Measurements from ENCODE around the gene AK1. TPM values are rescaled to one million over a fixed set of nuclear protein-coding genes. Genes with fewer than 3 reads are reported as not detected.

AK1 gene
- total and polyA plus RNA-seq, 2 donors (not counting 3 experiments of a cell fraction or from before 2014, with no cell fraction given) = 115 to 148 TPM

DNA sequence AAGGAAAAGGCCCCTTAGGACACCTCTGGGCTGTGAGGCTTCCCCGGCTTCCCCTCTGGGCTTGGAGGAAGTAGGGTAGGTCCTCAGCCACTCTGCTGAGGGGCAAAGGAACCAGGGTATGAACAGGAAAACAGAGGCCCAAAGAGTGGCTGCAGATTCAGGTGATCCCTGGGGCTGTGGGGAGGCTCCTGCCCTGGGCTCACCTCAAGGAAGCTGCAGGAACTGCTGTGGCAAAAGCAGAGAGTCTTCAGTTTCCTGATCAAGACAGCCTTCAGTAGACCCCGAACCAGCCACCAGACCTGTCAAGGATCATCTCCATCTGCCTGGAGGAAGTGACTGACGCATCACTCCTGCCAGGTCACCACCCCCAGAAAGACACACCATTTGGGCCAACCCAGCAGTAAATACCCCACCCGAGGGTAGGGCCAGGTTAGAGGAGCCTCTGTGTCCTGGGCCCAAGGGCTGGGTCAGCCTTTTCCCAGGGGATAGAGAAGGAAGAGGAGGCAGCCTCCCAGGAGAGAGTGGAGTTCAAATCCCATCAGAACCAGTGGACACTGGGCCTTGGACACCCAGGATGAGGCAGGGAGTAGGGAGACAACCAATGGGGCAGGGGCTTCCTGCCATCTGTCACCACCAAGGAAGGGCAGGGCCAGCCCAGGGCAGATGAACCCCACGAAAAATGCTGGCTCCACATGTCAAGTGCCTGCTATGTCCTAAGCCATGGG lies 27.7 kb upstream of the AK1 start:
- H3K9ac ChIP-seq (replicated peaks; ENCODE audit: extremely low read depth, insufficient read depth, low read length) = no peak overlapping the region
- H3K27me3 ChIP-seq (ENCODE audit: control insufficient read depth in 2 of 2, insufficient read depth in 2 of 2, low read length in 2 of 2) = no peaks in the 10 kb centered on the region
- intact Hi-C loops (cut with micrococcal nuclease) (no loop called here), dilution Hi-C loops (cut with MboI; ENCODE audit: extremely low pct_ligation_motif_present, low sequenced_read_pairs) (no loop called here)
- peaks cover 41% of the 10 kb centered on the region for H3K4me1 ChIP-seq (ENCODE audit: control insufficient read depth, extremely low read depth, insufficient read depth, low read length)
- DNase-seq (ENCODE audit: low read depth, low spot score) (no peak), FAIRE-seq (no peak)
- H3K79me2 ChIP-seq (ENCODE audit: control insufficient read depth, insufficient read depth, low read length) = no peaks in the 10 kb centered on the region
- TF ChIP-seq, protein P1, sequence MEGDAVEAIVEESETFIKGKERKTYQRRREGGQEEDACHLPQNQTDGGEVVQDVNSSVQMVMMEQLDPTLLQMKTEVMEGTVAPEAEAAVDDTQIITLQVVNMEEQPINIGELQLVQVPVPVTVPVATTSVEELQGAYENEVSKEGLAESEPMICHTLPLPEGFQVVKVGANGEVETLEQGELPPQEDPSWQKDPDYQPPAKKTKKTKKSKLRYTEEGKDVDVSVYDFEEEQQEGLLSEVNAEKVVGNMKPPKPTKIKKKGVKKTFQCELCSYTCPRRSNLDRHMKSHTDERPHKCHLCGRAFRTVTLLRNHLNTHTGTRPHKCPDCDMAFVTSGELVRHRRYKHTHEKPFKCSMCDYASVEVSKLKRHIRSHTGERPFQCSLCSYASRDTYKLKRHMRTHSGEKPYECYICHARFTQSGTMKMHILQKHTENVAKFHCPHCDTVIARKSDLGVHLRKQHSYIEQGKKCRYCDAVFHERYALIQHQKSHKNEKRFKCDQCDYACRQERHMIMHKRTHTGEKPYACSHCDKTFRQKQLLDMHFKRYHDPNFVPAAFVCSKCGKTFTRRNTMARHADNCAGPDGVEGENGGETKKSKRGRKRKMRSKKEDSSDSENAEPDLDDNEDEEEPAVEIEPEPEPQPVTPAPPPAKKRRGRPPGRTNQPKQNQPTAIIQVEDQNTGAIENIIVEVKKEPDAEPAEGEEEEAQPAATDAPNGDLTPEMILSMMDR (IDR thresholded peaks at IDR 0.05; ENCODE audit: extremely low read depth in 1 of 2, insufficient read depth in 1 of 2, low read depth in 1 of 2, low read length in 2 of 2) = no peak
- TF ChIP-seq MYC (IDR thresholded peaks at IDR 0.05; ENCODE audit: low read depth, low read length) (no peak), FOS (IDR thresholded peaks at IDR 0.05; ENCODE audit: borderline replicate concordance, insufficient read depth, low read length) (no peak), GATA2 (IDR thresholded peaks at IDR 0.05; ENCODE audit: insufficient read depth, insufficient read length, low read depth, low read length) (no peak), POLR2AphosphoS5 (IDR thresholded peaks at IDR 0.05; ENCODE audit: insufficient read depth, low read depth, low read length) (no peak), JUN (IDR thresholded peaks at IDR 0.05; ENCODE audit: borderline replicate concordance, insufficient read depth, insufficient read length, low read depth) (no peak)
- TF ChIP-seq, protein P2, sequence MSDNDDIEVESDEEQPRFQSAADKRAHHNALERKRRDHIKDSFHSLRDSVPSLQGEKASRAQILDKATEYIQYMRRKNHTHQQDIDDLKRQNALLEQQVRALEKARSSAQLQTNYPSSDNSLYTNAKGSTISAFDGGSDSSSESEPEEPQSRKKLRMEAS (IDR thresholded peaks at IDR 0.05; ENCODE audit: insufficient read depth, insufficient read length) = no peak
- ChIA-PET CTCF (interaction anchor here (1.1 kb wide), 1 partner anchor 11 kb away, joined by 3 read pairs; the partner anchor contains the start of gene ST6GALNAC4), POLR2A (no interaction called here)
- H3K4me3 ChIP-seq (replicated peaks in 1 of 3; ENCODE audit: insufficient read depth in 1 of 3, low read depth in 1 of 3, low read length in 3 of 3) = no peak overlapping the region
- H3K9me1 ChIP-seq (replicated peaks; ENCODE audit: control insufficient read depth, extremely low read depth, insufficient read depth, low read length) = no peaks in the 10 kb centered on the region
- H4K20me1 ChIP-seq (replicated peaks; ENCODE audit: control insufficient read depth, extremely low read depth, insufficient read depth, low read length) = no peaks in the 10 kb centered on the region
- peaks cover 0 to 3% of the 10 kb centered on the region in 2 experiments for H3K36me3 ChIP-seq (ENCODE audit: control insufficient read depth in 2 of 2, extremely low read depth in 1 of 2, insufficient read depth in 2 of 2, low read length in 2 of 2)
- H3K4me2 ChIP-seq (ENCODE audit: insufficient read depth, low read length) = no peak overlapping the region
- BruUV-seq (replicated peaks) = no TSS peak
- H3K27ac ChIP-seq (ENCODE audit: insufficient read depth, low read depth, low read length) = peak overlapping the region; percentile 63
- no peak overlapping the region for H2AFZ ChIP-seq (ENCODE audit: low read depth, low read length)
- no peaks in the 10 kb centered on the region for H3K9me3 ChIP-seq (replicated peaks; ENCODE audit: control insufficient read depth, insufficient read depth, low read length)

Data from endothelial cell of umbilical vein (primary cell).